Lower leg skin (tissue), 3 donors: ENCODE data around the gene DISC1.

Experiments
- POLR2A ChIP-seq, 2 donors: fragments of 450-650 bp; IDR thresholded peaks; one replicate each; pipeline ENCODE4 v1.6.1; 2016 to 2017; ENCODE audit warnings: antibody characterized with exemption in 2 of 2, mild to moderate bottlenecking in 1 of 2, moderate library complexity in 1 of 2
- TF ChIP-seq, protein P1 (sequence below), 3 donors: fragments of 450-650 bp; IDR thresholded peaks; one replicate each; pipeline ENCODE4 v1.5.1; 2016; ENCODE audit warnings: antibody characterized with exemption in 3 of 3, mild to moderate bottlenecking in 3 of 3, moderate library complexity in 2 of 3

DNA sequence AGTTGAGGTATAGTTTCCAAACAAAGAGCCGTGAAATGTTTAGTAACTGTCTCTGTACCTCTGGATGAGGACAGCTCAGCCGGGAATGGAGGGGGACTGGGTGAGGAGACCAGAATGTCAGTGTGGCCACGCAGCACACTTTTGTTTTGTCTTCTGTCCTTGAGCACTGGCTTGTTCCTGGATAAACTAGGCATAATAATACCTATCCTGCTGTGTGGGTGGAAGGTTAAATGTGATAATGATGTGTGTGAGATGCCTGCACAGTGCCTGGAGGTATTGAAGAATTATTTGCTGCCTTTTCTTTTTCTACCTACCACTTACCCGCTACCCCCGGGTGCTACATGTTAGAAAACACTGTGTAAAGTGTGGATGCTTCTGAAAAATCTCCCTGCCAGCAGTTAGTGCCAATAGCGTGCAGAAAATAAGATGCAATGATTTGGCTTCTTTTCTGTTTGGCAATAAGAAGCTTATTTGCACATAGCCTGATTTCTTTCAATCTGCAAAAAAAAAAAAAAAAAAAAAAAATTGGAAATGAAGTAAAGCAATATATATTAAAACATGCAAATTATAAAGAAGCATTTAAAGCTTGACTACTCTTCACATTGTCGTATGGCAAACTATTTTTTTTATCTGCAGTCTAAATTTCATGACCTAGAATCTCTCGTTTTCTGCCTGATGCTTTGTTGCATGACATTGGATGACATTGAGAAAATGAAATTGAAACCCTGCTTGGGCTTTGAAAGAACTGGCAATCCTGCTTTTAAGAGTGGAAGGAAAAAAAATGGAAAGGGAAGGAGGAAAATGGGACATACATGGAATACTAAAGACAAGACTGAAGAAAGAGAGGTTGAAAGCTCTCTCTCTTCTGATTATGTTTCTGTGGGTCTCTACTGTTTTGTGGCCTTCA, 89.5 kb downstream of the DISC1 start:
- TF ChIP-seq, protein P1, sequence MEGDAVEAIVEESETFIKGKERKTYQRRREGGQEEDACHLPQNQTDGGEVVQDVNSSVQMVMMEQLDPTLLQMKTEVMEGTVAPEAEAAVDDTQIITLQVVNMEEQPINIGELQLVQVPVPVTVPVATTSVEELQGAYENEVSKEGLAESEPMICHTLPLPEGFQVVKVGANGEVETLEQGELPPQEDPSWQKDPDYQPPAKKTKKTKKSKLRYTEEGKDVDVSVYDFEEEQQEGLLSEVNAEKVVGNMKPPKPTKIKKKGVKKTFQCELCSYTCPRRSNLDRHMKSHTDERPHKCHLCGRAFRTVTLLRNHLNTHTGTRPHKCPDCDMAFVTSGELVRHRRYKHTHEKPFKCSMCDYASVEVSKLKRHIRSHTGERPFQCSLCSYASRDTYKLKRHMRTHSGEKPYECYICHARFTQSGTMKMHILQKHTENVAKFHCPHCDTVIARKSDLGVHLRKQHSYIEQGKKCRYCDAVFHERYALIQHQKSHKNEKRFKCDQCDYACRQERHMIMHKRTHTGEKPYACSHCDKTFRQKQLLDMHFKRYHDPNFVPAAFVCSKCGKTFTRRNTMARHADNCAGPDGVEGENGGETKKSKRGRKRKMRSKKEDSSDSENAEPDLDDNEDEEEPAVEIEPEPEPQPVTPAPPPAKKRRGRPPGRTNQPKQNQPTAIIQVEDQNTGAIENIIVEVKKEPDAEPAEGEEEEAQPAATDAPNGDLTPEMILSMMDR (IDR thresholded peaks at IDR 0.05) = no peak
- no peak for TF ChIP-seq POLR2A (IDR thresholded peaks at IDR 0.05)
